Uterus (tissue), 4 donors: ENCODE results near the gene NLRP12. TPM values are rescaled to one million over a fixed set of nuclear protein-coding genes. Genes with fewer than 3 reads are reported as not detected.

Source experiments
- DNase-seq, 2 donors: peaks; one replicate each; pipeline ENCODE4 v3.0.0-alpha.2; 2019 to 2020
- H3K27ac ChIP-seq, 2 donors: fragments of 200-600 bp; sonication (generic); 1 replicate in 1 of 2; 2 replicates in 1 of 2; pipeline ENCODE4 v1.5.1; 2016 to 2018
- H3K27me3 ChIP-seq, 2 donors: fragments of 200-600 bp; sonication (generic); one replicate each; pipeline ENCODE4 v1.5.1; 2018 to 2019; ENCODE audit warnings: control low read depth in 1 of 2
- H3K36me3 ChIP-seq, 2 donors: fragments of 200-600 bp; sonication (generic); one replicate each; pipeline ENCODE4 v1.5.1; 2019; ENCODE audit warnings: control low read depth in 1 of 2
- H3K4me1 ChIP-seq, 2 donors: fragments of 200-600 bp; sonication (generic); one replicate each; pipeline ENCODE4 v1.5.1; 2018 to 2019; ENCODE audit warnings: control low read depth in 1 of 2
- H3K4me3 ChIP-seq, 2 donors: fragments of 200-600 bp; sonication (generic); 1 replicate in 1 of 2; 2 replicates in 1 of 2; pipeline ENCODE4 v1.5.1; 2018 to 2019; ENCODE audit warnings: mild to moderate bottlenecking in 1 of 2
- H3K9me3 ChIP-seq, 2 donors: fragments of 200-600 bp; sonication (generic); one replicate each; pipeline ENCODE4 v1.5.1; 2019; ENCODE audit warnings: control low read depth in 1 of 2
- CTCF ChIP-seq, 4 experiments: fragments of 200-600 bp in 2 of 4; fragments of 450-650 bp in 2 of 4; sonication (generic) in 2 of 4; IDR thresholded peaks; one replicate each; pipeline ENCODE4 v1.5.1; 2016 to 2019; ENCODE audit warnings: antibody characterized with exemption in 4 of 4, mild to moderate bottlenecking in 2 of 4, moderate library complexity in 1 of 4
- POLR2A ChIP-seq, 2 donors: fragments of 450-650 bp; IDR thresholded peaks; one replicate each; pipeline ENCODE4 v1.6.1; 2016; ENCODE audit warnings: antibody characterized with exemption in 2 of 2, mild to moderate bottlenecking in 1 of 2, moderate library complexity in 1 of 2
- intact Hi-C: fragments of 100-400 bp; cut with DNase I; formaldehyde crosslinking; loops from one replicate; pipeline ENCODE4 v1.15.1; 2023; ENCODE audit warnings: low total_unique reads
- total RNA-seq, 4 donors: library from RNA; depleted of rRNA in 3 of 4; stranded (reverse); fragments of >200 nt in 3 of 4; gene quantifications; one replicate each; pipeline versions ENCODE4 v1.1.0 to v1.2.4, GENCODE V29; 2014 to 2023
- donor health status: DM: yes; HTN: yes; CAD: no.

The NLRP12 gene
- total RNA-seq, 4 donors from 2014 or later: 0.34 to 0.90 (median 0.59) TPM; not detected in 1

- Histone ChIP-seq H3K4me3 (no peak overlapping the region), H3K27ac (no peak overlapping the region), H3K9me3 (no peaks in the 10 kb centered on the region), H3K36me3 (no peaks in the 10 kb centered on the region), H3K27me3 (no peaks in the 10 kb centered on the region), H3K4me1 (no peaks in the 10 kb centered on the region)
- TF ChIP-seq CTCF (IDR thresholded peaks at IDR 0.05): no peak
- TF ChIP-seq POLR2A (IDR thresholded peaks at IDR 0.05): no peak
- intact Hi-C loops: no loop called here
- no peak for DNase-seq
Observed at GRCh38 chr19:53812335-53812734, 11.8 kb downstream of the NLRP12 start.

GRCh38 chr19:53810891-53811290 lies 13.2 kb downstream of the NLRP12 start:
- no peak for DNase-seq
- no peaks in the 10 kb centered on the region for H3K36me3 ChIP-seq
- intact Hi-C loops: no loop called here
- no peaks in the 10 kb centered on the region for H3K4me1 ChIP-seq
- no peak for TF ChIP-seq CTCF (IDR thresholded peaks at IDR 0.05)
- TF ChIP-seq POLR2A (IDR thresholded peaks at IDR 0.05): no peak
- H3K4me3 ChIP-seq: no peak overlapping the region
- no peaks in the 10 kb centered on the region for H3K27me3 ChIP-seq
- H3K9me3 ChIP-seq: no peaks in the 10 kb centered on the region
- no peak overlapping the region for H3K27ac ChIP-seq

- TF ChIP-seq POLR2A (IDR thresholded peaks at IDR 0.05) (no peak), CTCF (IDR thresholded peaks at IDR 0.05) (no peak)
- Histone ChIP-seq H3K27ac (no peak overlapping the region), H3K9me3 (no peaks in the 10 kb centered on the region), H3K4me1 (no peaks in the 10 kb centered on the region), H3K4me3 (no peak overlapping the region), H3K27me3 (no peaks in the 10 kb centered on the region), H3K36me3 (no peaks in the 10 kb centered on the region)
- no peak for DNase-seq
- intact Hi-C loops: no loop called here
Observed at GRCh38 chr19:53810187-53810546, 13.9 kb downstream of the NLRP12 start.

GRCh38 chr19:53809518-53810186 lies 14.5 kb downstream of the NLRP12 start:
- no peaks in the 10 kb centered on the region for H3K4me1 ChIP-seq
- TF ChIP-seq CTCF (IDR thresholded peaks at IDR 0.05) (no peak), POLR2A (IDR thresholded peaks at IDR 0.05) (no peak)
- no peaks in the 10 kb centered on the region for H3K27me3 ChIP-seq
- no peak overlapping the region for H3K4me3 ChIP-seq
- no peaks in the 10 kb centered on the region for H3K36me3 ChIP-seq
- H3K9me3 ChIP-seq: no peaks in the 10 kb centered on the region
- intact Hi-C loops: no loop called here
- no peak overlapping the region for H3K27ac ChIP-seq
- DNase-seq: no peak

GRCh38 chr19:53808710-53809125 lies 15.4 kb downstream of the NLRP12 start:
- Histone ChIP-seq H3K4me1 (no peaks in the 10 kb centered on the region), H3K9me3 (no peaks in the 10 kb centered on the region), H3K4me3 (no peak overlapping the region), H3K27me3 (no peaks in the 10 kb centered on the region), H3K36me3 (no peaks in the 10 kb centered on the region), H3K27ac (no peak overlapping the region)
- DNase-seq: no peak
- TF ChIP-seq CTCF (IDR thresholded peaks at IDR 0.05) (no peak), POLR2A (IDR thresholded peaks at IDR 0.05) (no peak)
- intact Hi-C loops: no loop called here
